ENCODE results near the gene BPTF.
"Not testable (repeated sequence)": the region's sequence is repeated elsewhere in the genome, so short reads cannot be mapped to it uniquely, and the experiment has no call there.

BPTF gene

GRCh38 chr17:67980456-67980855 is 155.2 kb downstream of the BPTF start:
- DNase-seq, result no peak

GRCh38 chr17:67980883-67981282 is 155.6 kb downstream of the BPTF start:
- not testable (repeated sequence) for H3K27me3 ChIP-seq (ENCODE audit: insufficient read depth, low read length, poor library complexity); H3K4me3 ChIP-seq (ENCODE audit: low read length); H3K36me3 ChIP-seq (ENCODE audit: control insufficient read depth, insufficient read depth, low read length); H3K18ac ChIP-seq (ENCODE audit: low read length); H3K9ac ChIP-seq (ENCODE audit: low read length); H3K4me1 ChIP-seq (ENCODE audit: control insufficient read depth, low read depth, low read length); H3K79me1 ChIP-seq (ENCODE audit: low read length); H3K56ac ChIP-seq (ENCODE audit: low read length); H3K79me2 ChIP-seq (ENCODE audit: control insufficient read depth, insufficient read depth, low read length); H3K4ac ChIP-seq (ENCODE audit: low read depth, low read length); H4K5ac ChIP-seq (ENCODE audit: low read length); DNase-seq; H3K4me2 ChIP-seq (ENCODE audit: low read length); H2AK5ac ChIP-seq (ENCODE audit: low read length); H3K27ac ChIP-seq (ENCODE audit: low read depth, low read length); H3K23ac ChIP-seq (ENCODE audit: low read length); H4K8ac ChIP-seq (ENCODE audit: low read depth, low read length); H2BK120ac ChIP-seq (ENCODE audit: low read depth, low read length); H2BK15ac ChIP-seq (replicated peaks; ENCODE audit: low read depth); H2BK5ac ChIP-seq (ENCODE audit: low read length)
- WGBS (ENCODE audit: extremely low coverage, insufficient coverage, low lambda C conversion rate), result no CpG with 5 or more reads among the region's 3 CpGs

More at GRCh38 chr17:67980456-67980855, 155.2 kb downstream of the BPTF start:
- Histone ChIP-seq H4K5ac (ENCODE audit: low read length) (no peak overlapping the region), H3K27ac (ENCODE audit: low read depth, low read length) (no peak overlapping the region), H3K18ac (ENCODE audit: low read length) (no peak overlapping the region), H2BK15ac (replicated peaks; ENCODE audit: low read depth) (no peak overlapping the region), H2BK5ac (ENCODE audit: low read length) (no peak overlapping the region), H3K4me3 (ENCODE audit: low read length) (no peak overlapping the region), H4K8ac (ENCODE audit: low read depth, low read length) (no peak overlapping the region), H3K4me1 (ENCODE audit: control insufficient read depth, low read depth, low read length) (no peaks in the 10 kb centered on the region), H3K79me2 (ENCODE audit: control insufficient read depth, insufficient read depth, low read length) (no peaks in the 10 kb centered on the region), H3K56ac (ENCODE audit: low read length) (no peak overlapping the region), H3K23ac (ENCODE audit: low read length) (no peak overlapping the region), H2AK5ac (ENCODE audit: low read length) (no peak overlapping the region), H3K36me3 (ENCODE audit: control insufficient read depth, insufficient read depth, low read length) (no peaks in the 10 kb centered on the region), H3K9ac (ENCODE audit: low read length) (no peak overlapping the region), H3K79me1 (ENCODE audit: low read length) (no peaks in the 10 kb centered on the region), H3K4me2 (ENCODE audit: low read length) (no peak overlapping the region), H3K4ac (ENCODE audit: low read depth, low read length) (no peak overlapping the region), H3K27me3 (ENCODE audit: insufficient read depth, low read length, poor library complexity) (no peaks in the 10 kb centered on the region), H2BK120ac (ENCODE audit: low read depth, low read length) (no peak overlapping the region)
- WGBS (ENCODE audit: extremely low coverage, insufficient coverage, low lambda C conversion rate), result no CpG with 5 or more reads among the region's 2 CpGs

- no peak overlapping the region for H3K18ac ChIP-seq (ENCODE audit: low read length)
- H3K4me1 ChIP-seq (ENCODE audit: control insufficient read depth, low read depth, low read length), result no peaks in the 10 kb centered on the region
- no peaks in the 10 kb centered on the region for H3K79me2 ChIP-seq (ENCODE audit: control insufficient read depth, insufficient read depth, low read length)
- H4K5ac ChIP-seq (ENCODE audit: low read length), result no peak overlapping the region
- no CpG with 5 or more reads among the region's 9 CpGs for WGBS (ENCODE audit: extremely low coverage, insufficient coverage, low lambda C conversion rate)
- H3K4ac ChIP-seq (ENCODE audit: low read depth, low read length), result no peak overlapping the region
- H2BK5ac ChIP-seq (ENCODE audit: low read length), result no peak overlapping the region
- H2BK120ac ChIP-seq (ENCODE audit: low read depth, low read length), result no peak overlapping the region
- H4K8ac ChIP-seq (ENCODE audit: low read depth, low read length), result no peak overlapping the region
- DNase-seq, result no peak
- no peak overlapping the region for H3K27ac ChIP-seq (ENCODE audit: low read depth, low read length)
- H2BK15ac ChIP-seq (replicated peaks; ENCODE audit: low read depth), result no peak overlapping the region
- no peaks in the 10 kb centered on the region for H3K79me1 ChIP-seq (ENCODE audit: low read length)
- no peaks in the 10 kb centered on the region for H3K27me3 ChIP-seq (ENCODE audit: insufficient read depth, low read length, poor library complexity)
- no peak overlapping the region for H3K23ac ChIP-seq (ENCODE audit: low read length)
- no peaks in the 10 kb centered on the region for H3K36me3 ChIP-seq (ENCODE audit: control insufficient read depth, insufficient read depth, low read length)
- no peak overlapping the region for H3K4me3 ChIP-seq (ENCODE audit: low read length)
- no peak overlapping the region for H2AK5ac ChIP-seq (ENCODE audit: low read length)
- H3K4me2 ChIP-seq (ENCODE audit: low read length), result no peak overlapping the region
- H3K56ac ChIP-seq (ENCODE audit: low read length), result no peak overlapping the region
- H3K9ac ChIP-seq (ENCODE audit: low read length), result no peak overlapping the region
Observed at GRCh38 chr17:67982034-67982640, 156.8 kb downstream of the BPTF start.

GRCh38 chr17:67982686-67983382 is 157.5 kb downstream of the BPTF start:
- Histone ChIP-seq H3K56ac (ENCODE audit: low read length) (no peak overlapping the region), H4K5ac (ENCODE audit: low read length) (no peak overlapping the region), H3K79me2 (ENCODE audit: control insufficient read depth, insufficient read depth, low read length) (no peaks in the 10 kb centered on the region), H2AK5ac (ENCODE audit: low read length) (no peak overlapping the region), H3K36me3 (ENCODE audit: control insufficient read depth, insufficient read depth, low read length) (no peaks in the 10 kb centered on the region), H3K18ac (ENCODE audit: low read length) (no peak overlapping the region), H3K79me1 (ENCODE audit: low read length) (no peaks in the 10 kb centered on the region), H2BK15ac (replicated peaks; ENCODE audit: low read depth) (no peak overlapping the region), H3K23ac (ENCODE audit: low read length) (no peak overlapping the region), H3K4me2 (ENCODE audit: low read length) (no peak overlapping the region), H2BK5ac (ENCODE audit: low read length) (no peak overlapping the region), H3K27me3 (ENCODE audit: insufficient read depth, low read length, poor library complexity) (no peaks in the 10 kb centered on the region), H4K8ac (ENCODE audit: low read depth, low read length) (no peak overlapping the region), H3K27ac (ENCODE audit: low read depth, low read length) (no peak overlapping the region), H3K9ac (ENCODE audit: low read length) (no peak overlapping the region), H3K4me3 (ENCODE audit: low read length) (no peak overlapping the region), H3K4me1 (ENCODE audit: control insufficient read depth, low read depth, low read length) (no peaks in the 10 kb centered on the region), H2BK120ac (ENCODE audit: low read depth, low read length) (no peak overlapping the region), H3K4ac (ENCODE audit: low read depth, low read length) (no peak overlapping the region)
- no CpG with 5 or more reads among the region's 8 CpGs for WGBS (ENCODE audit: extremely low coverage, insufficient coverage, low lambda C conversion rate)
- no peak for DNase-seq

- no peak overlapping the region for H4K5ac ChIP-seq (ENCODE audit: low read length)
- H3K4me2 ChIP-seq (ENCODE audit: low read length), result no peak overlapping the region
- no peaks in the 10 kb centered on the region for H3K27me3 ChIP-seq (ENCODE audit: insufficient read depth, low read length, poor library complexity)
- H3K36me3 ChIP-seq (ENCODE audit: control insufficient read depth, insufficient read depth, low read length), result no peaks in the 10 kb centered on the region
- no peaks in the 10 kb centered on the region for H3K79me1 ChIP-seq (ENCODE audit: low read length)
- H3K18ac ChIP-seq (ENCODE audit: low read length), result no peak overlapping the region
- H4K8ac ChIP-seq (ENCODE audit: low read depth, low read length), result no peak overlapping the region
- no peak overlapping the region for H2BK5ac ChIP-seq (ENCODE audit: low read length)
- no peaks in the 10 kb centered on the region for H3K79me2 ChIP-seq (ENCODE audit: control insufficient read depth, insufficient read depth, low read length)
- no peak overlapping the region for H2AK5ac ChIP-seq (ENCODE audit: low read length)
- DNase-seq, result no peak
- H2BK15ac ChIP-seq (replicated peaks; ENCODE audit: low read depth), result no peak overlapping the region
- no peak overlapping the region for H2BK120ac ChIP-seq (ENCODE audit: low read depth, low read length)
- H3K4me3 ChIP-seq (ENCODE audit: low read length), result no peak overlapping the region
- no peak overlapping the region for H3K56ac ChIP-seq (ENCODE audit: low read length)
- no peaks in the 10 kb centered on the region for H3K4me1 ChIP-seq (ENCODE audit: control insufficient read depth, low read depth, low read length)
- no peak overlapping the region for H3K23ac ChIP-seq (ENCODE audit: low read length)
- no CpG with 5 or more reads among the region's 3 CpGs for WGBS (ENCODE audit: extremely low coverage, insufficient coverage, low lambda C conversion rate)
- H3K4ac ChIP-seq (ENCODE audit: low read depth, low read length), result no peak overlapping the region
- H3K27ac ChIP-seq (ENCODE audit: low read depth, low read length), result no peak overlapping the region
- H3K9ac ChIP-seq (ENCODE audit: low read length), result no peak overlapping the region
Observed at GRCh38 chr17:67983383-67983688, 158.0 kb downstream of the BPTF start.

- H3K79me1 ChIP-seq (ENCODE audit: low read length), result no peaks in the 10 kb centered on the region
- no CpG with 5 or more reads among the region's 4 CpGs for whole genome bisulfite sequencing (ENCODE audit: extremely low coverage, insufficient coverage, low lambda C conversion rate)
- H3K79me2 ChIP-seq (ENCODE audit: control insufficient read depth, insufficient read depth, low read length), result no peaks in the 10 kb centered on the region
- no peak overlapping the region for H3K4ac ChIP-seq (ENCODE audit: low read depth, low read length)
- no peak overlapping the region for H3K27ac ChIP-seq (ENCODE audit: low read depth, low read length)
- H3K18ac ChIP-seq (ENCODE audit: low read length), result no peak overlapping the region
- no peak overlapping the region for H4K8ac ChIP-seq (ENCODE audit: low read depth, low read length)
- H3K27me3 ChIP-seq (ENCODE audit: insufficient read depth, low read length, poor library complexity), result peaks cover 2% of the 10 kb centered on the region
- no peak overlapping the region for H2AK5ac ChIP-seq (ENCODE audit: low read length)
- no peak overlapping the region for H3K56ac ChIP-seq (ENCODE audit: low read length)
- peaks cover 10% of the 10 kb centered on the region for H3K4me1 ChIP-seq (ENCODE audit: control insufficient read depth, low read depth, low read length)
- no peak overlapping the region for H4K5ac ChIP-seq (ENCODE audit: low read length)
- no peak overlapping the region for H2BK120ac ChIP-seq (ENCODE audit: low read depth, low read length)
- H2BK5ac ChIP-seq (ENCODE audit: low read length), result no peak overlapping the region
- no peak overlapping the region for H2BK15ac ChIP-seq (replicated peaks; ENCODE audit: low read depth)
- no peak overlapping the region for H3K9ac ChIP-seq (ENCODE audit: low read length)
- H3K4me2 ChIP-seq (ENCODE audit: low read length), result no peak overlapping the region
- no peak for DNase-seq
- H3K4me3 ChIP-seq (ENCODE audit: low read length), result no peak overlapping the region
- H3K23ac ChIP-seq (ENCODE audit: low read length), result no peak overlapping the region
- H3K36me3 ChIP-seq (ENCODE audit: control insufficient read depth, insufficient read depth, low read length), result no peaks in the 10 kb centered on the region
Observed at GRCh38 chr17:67990909-67991308, 165.6 kb downstream of the BPTF start.
